ENCODE measurements around the gene BOC.

The BOC gene

DNA sequence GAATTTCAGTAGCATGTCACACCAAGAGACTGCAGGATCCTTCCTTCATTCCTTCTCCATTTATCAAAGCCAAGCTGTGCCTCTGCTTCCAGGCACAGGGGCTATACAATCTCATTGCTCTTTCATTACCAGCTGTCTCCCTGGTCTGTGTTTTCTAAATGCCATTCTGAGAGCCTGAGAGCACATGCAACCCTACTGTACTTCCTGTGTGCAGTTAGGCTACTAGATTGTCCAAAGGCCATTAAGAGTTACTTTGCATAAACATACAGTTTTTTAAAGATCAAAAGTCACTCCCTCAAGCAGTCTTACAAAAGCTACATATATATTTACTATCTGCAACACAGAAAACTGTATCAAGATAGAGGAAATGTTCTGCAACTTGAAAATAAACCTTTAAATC lies 119.8 kb downstream of the BOC start:
- H3K27ac ChIP-seq = no peak overlapping the region
- TF ChIP-seq, protein P1, sequence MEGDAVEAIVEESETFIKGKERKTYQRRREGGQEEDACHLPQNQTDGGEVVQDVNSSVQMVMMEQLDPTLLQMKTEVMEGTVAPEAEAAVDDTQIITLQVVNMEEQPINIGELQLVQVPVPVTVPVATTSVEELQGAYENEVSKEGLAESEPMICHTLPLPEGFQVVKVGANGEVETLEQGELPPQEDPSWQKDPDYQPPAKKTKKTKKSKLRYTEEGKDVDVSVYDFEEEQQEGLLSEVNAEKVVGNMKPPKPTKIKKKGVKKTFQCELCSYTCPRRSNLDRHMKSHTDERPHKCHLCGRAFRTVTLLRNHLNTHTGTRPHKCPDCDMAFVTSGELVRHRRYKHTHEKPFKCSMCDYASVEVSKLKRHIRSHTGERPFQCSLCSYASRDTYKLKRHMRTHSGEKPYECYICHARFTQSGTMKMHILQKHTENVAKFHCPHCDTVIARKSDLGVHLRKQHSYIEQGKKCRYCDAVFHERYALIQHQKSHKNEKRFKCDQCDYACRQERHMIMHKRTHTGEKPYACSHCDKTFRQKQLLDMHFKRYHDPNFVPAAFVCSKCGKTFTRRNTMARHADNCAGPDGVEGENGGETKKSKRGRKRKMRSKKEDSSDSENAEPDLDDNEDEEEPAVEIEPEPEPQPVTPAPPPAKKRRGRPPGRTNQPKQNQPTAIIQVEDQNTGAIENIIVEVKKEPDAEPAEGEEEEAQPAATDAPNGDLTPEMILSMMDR (conservative IDR thresholded peaks at IDR 0.05) = no peak
- no peak for TF ChIP-seq ZFX (IDR thresholded peaks at IDR 0.05)
